Forelimb muscle (tissue), 1 donor: ENCODE results near the gene PMS2. TPM values are rescaled to one million over a fixed set of nuclear protein-coding genes. Genes with fewer than 3 reads are reported as not detected.
"Not testable (repeated sequence)": the region's sequence is repeated elsewhere in the genome, so short reads cannot be mapped to it uniquely, and the experiment has no call there.

Experiments
- DNase-seq: peaks from one replicate; pipeline ENCODE4 v3.0.0-alpha.2; 2013; ENCODE audit warnings: low read depth
- polyA plus RNA-seq: library from polyadenylated mRNA; unstranded; fragments of 120-200 nt; gene quantifications from one replicate; pipeline ENCODE4 v1.2.1, GENCODE V29; 2013; ENCODE audit not compliant: insufficient read length

The PMS2 gene
- polyA plus RNA-seq, 1 donor = 12.1 TPM

GRCh38 chr7:6015917-6016652 is 7.2 kb upstream of the PMS2 start:
- peak; percentile 17 for DNase-seq

DNA sequence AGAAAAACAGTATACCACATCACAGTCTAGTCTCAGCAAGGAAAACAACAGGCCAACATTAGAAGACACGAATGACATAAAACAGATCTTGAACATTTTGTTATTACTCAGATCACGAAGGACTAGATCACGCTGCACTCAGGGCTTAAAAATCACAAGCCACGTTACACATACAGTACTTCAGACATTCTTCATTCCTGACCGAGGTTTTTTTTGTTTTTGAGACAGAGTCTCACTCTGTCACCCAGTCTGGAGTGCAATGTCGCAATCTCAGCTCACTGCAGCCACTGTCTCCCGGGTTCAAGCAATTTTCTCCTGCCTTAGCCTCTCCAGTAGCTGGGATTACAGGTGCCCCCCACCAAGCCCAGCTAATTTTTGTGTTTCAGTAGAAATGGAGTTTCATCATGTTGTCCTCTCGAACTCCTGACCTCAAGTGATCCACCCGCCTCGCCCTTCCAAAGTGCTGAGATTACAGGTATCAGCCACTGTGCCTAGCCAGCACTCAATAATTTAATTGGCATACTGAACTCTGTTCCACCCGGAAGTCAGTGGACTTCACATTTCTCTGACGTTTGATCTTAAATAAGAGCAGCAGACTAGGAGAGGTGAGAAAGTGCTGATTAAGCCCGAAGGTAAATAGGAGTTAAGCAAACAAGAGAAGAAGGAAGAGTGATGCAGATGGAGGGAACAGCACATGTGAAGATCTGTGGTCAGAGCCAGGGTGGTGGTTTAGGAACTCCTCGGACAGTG is 3.7 kb upstream of the PMS2 start:
- DNase-seq = no peak

GRCh38 chr7:6011541-6011940 is 2.7 kb upstream of the PMS2 start:
- DNase-seq = no peak

DNA sequence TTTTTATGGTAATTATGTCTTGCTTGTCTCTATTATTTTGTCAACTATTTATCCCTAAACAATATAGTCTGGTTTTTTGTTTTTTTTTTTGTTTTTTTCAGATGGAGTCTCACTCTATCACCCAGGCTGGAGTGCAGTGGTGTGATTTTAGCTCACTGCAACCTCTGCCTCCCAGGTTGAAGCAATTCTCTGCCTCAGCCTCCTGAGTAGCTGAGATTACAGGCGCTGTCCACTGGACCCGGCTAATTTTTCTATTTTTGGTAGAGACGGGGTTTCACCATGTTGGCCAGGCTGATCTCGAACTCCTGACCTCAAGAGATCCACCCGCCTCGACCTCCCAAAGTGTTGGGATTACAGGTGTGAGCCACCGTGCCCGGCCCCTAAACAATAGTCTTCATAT is 1.5 kb upstream of the PMS2 start:
- DNase-seq = not testable (repeated sequence)

DNA sequence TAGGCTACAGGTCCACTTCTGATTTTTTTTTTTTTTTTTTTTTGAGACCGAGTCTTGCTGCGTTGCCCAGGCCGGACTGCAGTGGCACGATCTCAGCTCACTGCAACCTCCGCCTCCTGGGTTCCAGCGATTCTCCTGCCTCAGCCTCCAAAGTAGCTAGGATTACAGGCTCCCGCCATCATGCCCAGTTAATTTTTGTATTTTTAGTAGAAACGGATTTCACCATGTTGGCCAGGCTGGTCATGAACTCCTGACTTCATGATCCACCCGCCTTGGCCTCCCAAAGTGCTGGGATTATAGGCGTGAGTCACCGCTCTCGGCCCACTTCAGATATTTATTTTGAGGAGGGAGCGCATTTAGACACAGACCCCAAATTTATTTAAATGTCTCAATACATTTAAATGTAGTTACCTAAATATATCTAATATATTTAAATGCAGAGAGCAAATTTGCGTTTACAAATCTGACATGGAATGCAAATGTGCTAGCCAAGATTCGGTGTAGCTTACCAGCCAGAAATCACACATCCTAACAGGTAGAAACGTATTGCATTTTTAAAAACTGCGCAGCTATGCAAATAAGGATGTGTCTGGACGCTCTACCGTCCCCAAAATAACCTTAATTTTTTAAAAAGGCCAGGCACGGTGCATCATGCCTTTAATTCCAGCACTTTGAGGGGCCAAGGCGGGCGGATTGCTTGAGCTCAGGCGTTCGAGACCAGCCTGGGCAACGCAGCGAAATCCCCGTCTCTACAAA is 836 bp downstream of the PMS2 start:
- not testable (repeated sequence) for DNase-seq

GRCh38 chr7:6007386-6007785 is 1.5 kb downstream of the PMS2 start:
- DNase-seq = no peak

GRCh38 chr7:5997210-5997808 is 11.5 kb downstream of the PMS2 start:
- peak; percentile 41 for DNase-seq

- not testable (repeated sequence) for DNase-seq
Measured at GRCh38 chr7:5987061-5987460, 21.8 kb downstream of the PMS2 start.

GRCh38 chr7:5979680-5980314 is 29.1 kb downstream of the PMS2 start:
- DNase-seq = not testable (repeated sequence)

GRCh38 chr7:5973580-5973979 is 35.3 kb downstream of the PMS2 start:
- DNase-seq = not testable (repeated sequence)

GRCh38 chr7:5970347-5970911 is 38.4 kb downstream of the PMS2 start, which contains the start of gene RSPH10B:
RSPH10B (minus strand) TSS chr7:5970689; CDS start chr7:5967116, 3,573 bp downstream.
- DNase-seq = not testable (repeated sequence)

DNA sequence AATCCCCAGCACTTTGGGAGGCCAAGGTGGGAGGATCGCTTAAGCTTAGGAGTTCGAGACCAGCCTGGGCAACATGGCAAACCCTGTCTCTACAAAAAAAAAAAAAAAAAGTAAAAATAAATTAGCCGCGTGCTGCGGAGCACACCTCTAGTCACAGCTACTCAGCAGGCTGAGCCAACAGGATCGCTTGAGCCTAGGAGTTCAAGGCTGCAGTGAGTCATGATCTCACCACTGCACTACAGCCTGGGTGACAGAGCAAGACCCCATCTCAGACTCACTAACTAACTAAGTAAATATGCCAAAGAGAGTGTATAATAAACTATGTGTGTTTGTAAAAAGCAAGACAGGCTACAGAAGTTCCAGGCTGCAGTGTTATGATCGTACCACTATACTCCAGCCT is 45.0 kb downstream of the PMS2 start:
- not testable (repeated sequence) for DNase-seq

DNA sequence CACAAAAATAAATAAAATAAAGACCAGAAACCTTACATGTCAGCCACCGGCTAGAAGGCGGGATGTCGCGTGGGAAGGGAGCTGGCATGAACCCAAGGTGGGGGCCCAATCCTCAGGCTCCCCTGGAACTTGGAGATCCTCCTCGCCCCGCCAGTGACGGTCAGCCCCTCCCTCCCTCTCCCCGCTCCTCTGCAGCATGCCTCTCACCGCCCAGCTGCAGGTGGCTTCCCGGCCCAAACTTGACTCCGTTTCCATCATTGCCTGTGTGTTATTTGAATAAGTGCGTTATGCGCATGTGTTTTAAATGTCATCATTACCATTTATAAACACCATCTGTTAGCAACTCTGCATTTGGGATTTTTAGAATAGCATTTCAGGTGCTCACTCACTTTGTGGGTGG is 45.6 kb downstream of the PMS2 start:
- DNase-seq = not testable (repeated sequence)

GRCh38 chr7:5934945-5935450 is 73.9 kb downstream of the PMS2 start:
- DNase-seq = not testable (repeated sequence)

DNA sequence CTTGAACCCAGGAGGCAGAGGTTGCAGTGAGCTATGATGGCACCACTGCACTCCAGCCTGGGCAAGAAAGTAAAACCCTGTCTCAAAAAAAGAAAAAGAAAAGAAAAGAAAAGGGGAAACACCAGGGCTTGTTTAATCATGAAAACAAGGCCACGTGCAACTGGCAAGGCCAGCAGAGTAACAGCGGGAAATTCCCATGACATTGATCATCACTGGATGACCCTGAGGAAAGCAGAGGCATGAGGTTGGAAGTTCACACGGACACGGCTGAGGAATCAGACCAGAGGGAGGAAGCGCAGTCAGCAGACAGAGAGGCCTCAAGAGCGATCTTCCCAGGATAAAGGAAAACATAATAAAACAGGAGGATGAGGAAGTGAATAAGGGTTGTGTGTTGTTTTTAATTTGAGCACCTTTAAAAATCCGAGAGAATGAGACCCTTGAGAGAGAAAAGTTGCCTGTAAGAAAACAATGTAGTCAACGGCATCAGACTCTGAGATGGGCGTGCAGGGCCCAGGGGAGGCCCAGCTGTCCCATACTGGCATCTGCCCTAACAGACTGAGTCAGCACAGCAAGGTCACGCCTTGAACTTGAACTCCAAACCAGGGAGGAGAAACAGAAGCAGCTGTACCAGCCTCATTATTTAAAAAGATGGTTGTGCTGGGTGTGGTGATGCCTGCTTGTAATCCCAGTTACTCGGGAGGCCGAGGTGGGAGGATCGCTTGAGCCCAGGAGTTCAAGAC is 76.8 kb downstream of the PMS2 start:
- not testable (repeated sequence) for DNase-seq

DNA sequence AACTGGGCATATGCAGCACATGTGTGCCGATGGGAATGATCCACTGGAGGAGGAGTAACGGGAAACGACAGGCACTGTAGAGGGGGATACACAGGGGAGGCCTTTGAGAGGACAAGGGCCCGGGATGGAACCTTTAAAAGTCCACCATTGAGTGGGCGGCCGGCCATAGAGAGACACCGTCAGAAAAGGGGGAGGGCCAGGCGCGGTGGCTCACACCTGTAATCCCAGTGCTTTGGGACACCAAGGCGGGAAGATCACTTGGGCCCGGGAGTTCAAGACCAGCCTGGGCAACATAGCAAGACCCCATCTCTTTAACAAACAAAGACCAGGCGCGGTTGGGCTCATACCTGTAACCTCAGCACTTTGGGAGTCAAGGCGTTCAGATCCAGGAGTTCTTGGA is 77.6 kb downstream of the PMS2 start:
- not testable (repeated sequence) for DNase-seq

DNA sequence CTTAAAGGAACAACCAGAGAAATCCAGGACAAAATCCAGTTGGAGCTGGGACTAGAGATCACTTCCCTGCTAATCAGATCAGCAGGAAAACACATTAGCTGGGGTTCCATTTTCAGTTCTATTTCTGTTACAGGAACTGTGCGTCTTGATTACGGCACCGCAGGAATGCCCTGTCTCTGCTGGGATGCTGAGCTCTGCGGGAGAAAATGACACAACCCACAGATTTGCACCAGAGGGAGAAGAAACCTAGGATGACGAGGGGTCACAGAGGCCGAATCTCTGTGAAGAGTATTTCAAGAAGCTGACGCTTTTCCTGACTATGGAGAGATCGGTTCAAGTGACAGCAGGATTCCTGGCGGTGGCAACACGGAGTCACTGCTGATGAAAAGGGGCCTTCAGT is 78.6 kb downstream of the PMS2 start:
- not testable (repeated sequence) for DNase-seq

- DNase-seq = not testable (repeated sequence)
Measured at GRCh38 chr7:5926263-5926870, 82.5 kb downstream of the PMS2 start.

GRCh38 chr7:5924630-5925029 is 84.2 kb downstream of the PMS2 start:
- DNase-seq = not testable (repeated sequence)
